ENCODE results near the gene LRRC74B. TPM values are rescaled to one million over a fixed set of nuclear protein-coding genes. Genes with fewer than 3 reads are reported as not detected.
"Not testable (repeated sequence)": the region's sequence is repeated elsewhere in the genome, so short reads cannot be mapped to it uniquely, and the experiment has no call there.

The LRRC74B gene
- polyA plus RNA-seq, 1 experiment, result not detected

DNA sequence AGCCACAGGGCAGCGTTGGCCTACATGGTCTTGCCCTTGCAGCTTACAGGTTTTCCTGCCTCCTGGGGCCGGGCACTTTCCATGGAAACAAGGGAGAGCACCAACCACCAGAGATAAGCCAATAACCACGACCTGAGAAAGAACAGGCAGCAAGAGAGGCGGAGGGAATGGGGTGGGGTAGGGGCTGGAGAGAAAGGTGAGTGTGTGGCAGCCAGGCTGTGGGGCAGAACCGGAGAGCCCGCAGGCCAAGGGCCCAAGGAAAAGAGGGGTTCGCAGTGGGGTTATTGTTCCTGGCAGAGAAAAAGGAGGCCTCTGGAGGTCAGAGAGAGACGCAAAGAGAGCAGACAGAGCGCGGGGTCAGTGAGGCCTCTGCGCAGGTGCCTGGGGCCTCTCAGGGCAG is 33.2 kb downstream of the LRRC74B start:
- H3K27me3 ChIP-seq (ENCODE audit: control insufficient read depth, insufficient read depth, low read length), result peaks cover 3% of the 10 kb centered on the region
- no peaks in the 10 kb centered on the region; the same call in 1 of the 2 replicates for H3K9me3 ChIP-seq (ENCODE audit: control insufficient read depth, insufficient read depth, low read length)
- TF ChIP-seq, protein P1, sequence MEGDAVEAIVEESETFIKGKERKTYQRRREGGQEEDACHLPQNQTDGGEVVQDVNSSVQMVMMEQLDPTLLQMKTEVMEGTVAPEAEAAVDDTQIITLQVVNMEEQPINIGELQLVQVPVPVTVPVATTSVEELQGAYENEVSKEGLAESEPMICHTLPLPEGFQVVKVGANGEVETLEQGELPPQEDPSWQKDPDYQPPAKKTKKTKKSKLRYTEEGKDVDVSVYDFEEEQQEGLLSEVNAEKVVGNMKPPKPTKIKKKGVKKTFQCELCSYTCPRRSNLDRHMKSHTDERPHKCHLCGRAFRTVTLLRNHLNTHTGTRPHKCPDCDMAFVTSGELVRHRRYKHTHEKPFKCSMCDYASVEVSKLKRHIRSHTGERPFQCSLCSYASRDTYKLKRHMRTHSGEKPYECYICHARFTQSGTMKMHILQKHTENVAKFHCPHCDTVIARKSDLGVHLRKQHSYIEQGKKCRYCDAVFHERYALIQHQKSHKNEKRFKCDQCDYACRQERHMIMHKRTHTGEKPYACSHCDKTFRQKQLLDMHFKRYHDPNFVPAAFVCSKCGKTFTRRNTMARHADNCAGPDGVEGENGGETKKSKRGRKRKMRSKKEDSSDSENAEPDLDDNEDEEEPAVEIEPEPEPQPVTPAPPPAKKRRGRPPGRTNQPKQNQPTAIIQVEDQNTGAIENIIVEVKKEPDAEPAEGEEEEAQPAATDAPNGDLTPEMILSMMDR (IDR thresholded peaks at IDR 0.05; ENCODE audit: low read depth, low read length), result no peak
- POLR2A ChIA-PET, result no interaction called here
- no peak for DNase-seq (ENCODE audit: low read depth, low spot score)
- CTCF ChIA-PET, result no interaction called here
- H3K27ac ChIP-seq (ENCODE audit: low read depth, low read length), result no peak overlapping the region
- no peak overlapping the region for H3K4me3 ChIP-seq (ENCODE audit: low read depth, low read length)

DNA sequence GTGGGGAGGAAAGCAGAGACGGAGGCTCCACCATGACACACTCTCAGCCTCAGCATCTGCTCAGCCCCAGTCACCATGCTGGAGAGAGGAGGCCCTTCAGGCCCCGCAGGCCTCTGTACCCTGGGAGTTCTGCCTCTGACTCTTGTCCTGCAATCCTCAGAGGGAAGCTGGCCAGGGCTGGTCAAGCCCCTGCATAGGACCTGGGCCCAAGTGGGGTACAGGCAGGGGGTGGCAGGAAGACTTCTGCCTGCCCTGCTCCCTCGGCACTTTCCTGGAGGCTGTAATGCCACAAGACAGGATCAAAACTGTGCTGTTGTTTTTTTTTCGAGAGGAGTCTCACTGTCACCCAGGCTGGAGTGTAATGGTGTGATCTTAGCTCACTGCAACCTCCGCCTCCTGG is 33.7 kb downstream of the LRRC74B start:
- POLR2A ChIA-PET, result no interaction called here

DNA sequence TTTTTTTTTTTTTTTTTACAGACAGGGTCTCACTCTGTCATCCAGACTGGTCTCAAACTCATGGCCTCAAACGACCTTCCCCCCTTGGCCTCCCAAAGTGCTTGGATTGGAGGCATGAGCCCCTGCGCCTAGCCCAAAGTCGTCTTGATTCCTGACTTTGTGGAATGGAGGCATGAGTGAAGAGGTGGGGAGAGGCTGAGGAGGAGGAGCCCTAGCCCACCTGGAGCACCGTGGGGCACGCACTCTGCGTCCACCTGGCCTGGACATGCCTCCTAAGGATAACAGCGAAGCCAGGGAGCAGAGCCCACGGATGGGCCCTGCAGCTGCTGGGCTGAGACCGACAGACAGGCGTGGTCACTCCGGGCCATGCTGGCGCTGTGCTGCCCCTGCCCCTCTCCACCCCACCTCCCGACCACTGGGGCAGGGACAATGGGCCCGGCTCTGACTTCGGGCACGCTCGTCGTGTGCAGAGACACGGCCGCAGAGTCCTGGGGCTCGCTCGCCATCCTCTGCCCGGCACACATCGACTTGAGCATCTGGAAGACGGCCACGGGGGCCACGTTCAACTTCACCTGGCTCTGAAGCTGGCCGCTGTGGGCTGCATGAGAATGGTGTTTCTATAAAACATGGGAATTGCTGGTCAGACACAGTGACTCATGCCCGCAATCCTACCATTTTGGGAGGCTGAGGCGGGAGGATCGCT is 34.8 kb downstream of the LRRC74B start:
- Histone ChIP-seq H3K9me3 (ENCODE audit: control insufficient read depth, insufficient read depth, low read length) (no peaks in the 10 kb centered on the region; the same call in 1 of the 2 replicates), H3K27ac (ENCODE audit: low read depth, low read length) (no peak overlapping the region), H3K27me3 (ENCODE audit: control insufficient read depth, insufficient read depth, low read length) (peaks cover 3% of the 10 kb centered on the region), H3K4me3 (ENCODE audit: low read depth, low read length) (no peak overlapping the region)
- POLR2A ChIA-PET, result interaction anchor here (0.5 kb wide), 1 partner anchor 159 kb away, joined by 5 read pairs; no protein-coding TSS in a partner anchor
- no peak for DNase-seq (ENCODE audit: low read depth, low spot score)
- CTCF ChIA-PET, result no interaction called here
- TF ChIP-seq, protein P1 (IDR thresholded peaks at IDR 0.05; ENCODE audit: low read depth, low read length), result no peak

More for the DNA sequence above, 33.7 kb downstream of the LRRC74B start:
- CTCF ChIA-PET, result interaction anchor here (0.6 kb wide), 1 partner anchor 25 kb away, joined by 3 read pairs; no protein-coding TSS in a partner anchor
- H3K9me3 ChIP-seq (ENCODE audit: control insufficient read depth, insufficient read depth, low read length), result no peaks in the 10 kb centered on the region; the same call in 1 of the 2 replicates
- H3K27me3 ChIP-seq (ENCODE audit: control insufficient read depth, insufficient read depth, low read length), result peaks cover 3% of the 10 kb centered on the region
- no peak overlapping the region for H3K27ac ChIP-seq (ENCODE audit: low read depth, low read length)
- H3K4me3 ChIP-seq (ENCODE audit: low read depth, low read length), result no peak overlapping the region
- TF ChIP-seq, protein P1 (IDR thresholded peaks at IDR 0.05; ENCODE audit: low read depth, low read length), result no peak
- DNase-seq (ENCODE audit: low read depth, low spot score), result no peak

DNA sequence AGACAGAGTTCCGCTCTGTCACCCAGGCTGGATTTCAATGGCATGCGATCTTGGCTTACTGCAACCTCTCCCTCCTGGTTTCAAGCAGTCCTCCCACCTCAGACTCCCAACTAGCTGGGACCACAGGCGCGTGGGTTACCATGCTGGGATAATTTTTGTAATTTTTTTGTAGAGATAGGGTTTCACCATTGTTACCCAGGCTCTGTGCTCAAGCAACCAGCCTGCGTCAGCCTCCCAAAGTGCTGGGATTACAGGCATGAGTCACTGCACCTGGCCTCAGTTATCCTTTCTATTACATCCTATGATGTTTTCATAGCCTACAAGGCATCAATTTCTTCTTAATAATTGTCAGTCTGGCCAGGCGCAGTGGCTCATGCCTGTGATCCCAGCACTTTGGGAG is 36.5 kb downstream of the LRRC74B start:
- Histone ChIP-seq H3K27me3 (ENCODE audit: control insufficient read depth, insufficient read depth, low read length) (peaks cover 3% of the 10 kb centered on the region), H3K9me3 (ENCODE audit: control insufficient read depth, insufficient read depth, low read length) (no peaks in the 10 kb centered on the region; the same call in 1 of the 2 replicates), H3K4me3 (ENCODE audit: low read depth, low read length) (no peak overlapping the region), H3K27ac (ENCODE audit: low read depth, low read length) (no peak overlapping the region)
- TF ChIP-seq, protein P1 (IDR thresholded peaks at IDR 0.05; ENCODE audit: low read depth, low read length), result no peak
- DNase-seq (ENCODE audit: low read depth, low spot score), result no peak
- ChIA-PET CTCF (interaction anchor here (0.6 kb wide), 1 partner anchor 21 kb away, joined by 3 read pairs; no protein-coding TSS in a partner anchor), POLR2A (interaction anchor here (0.6 kb wide), 1 partner anchor 25 kb away, joined by 6 read pairs; no protein-coding TSS in a partner anchor)

DNA sequence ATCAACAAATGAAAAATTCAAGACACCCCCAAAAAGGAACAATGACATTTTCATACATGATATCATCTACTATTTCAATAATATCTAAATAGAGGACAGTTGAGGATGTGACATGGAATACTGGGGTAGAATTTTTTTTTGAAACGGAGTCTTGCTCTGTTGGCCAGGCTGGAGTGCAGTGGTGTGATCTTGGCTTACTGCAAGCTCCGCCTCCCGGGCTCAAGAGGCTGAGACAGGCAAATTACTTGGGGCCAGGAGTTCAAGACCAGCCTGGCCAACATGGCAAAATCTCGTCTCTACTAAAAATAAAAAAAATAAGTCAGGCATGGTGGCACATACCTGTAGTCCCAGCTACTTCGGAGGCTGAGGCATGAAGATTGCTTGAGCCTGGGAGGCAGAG is 41.4 kb downstream of the LRRC74B start:
- no peaks in the 10 kb centered on the region for H3K27me3 ChIP-seq (ENCODE audit: control insufficient read depth, insufficient read depth, low read length)
- POLR2A ChIA-PET, result no interaction called here

DNA sequence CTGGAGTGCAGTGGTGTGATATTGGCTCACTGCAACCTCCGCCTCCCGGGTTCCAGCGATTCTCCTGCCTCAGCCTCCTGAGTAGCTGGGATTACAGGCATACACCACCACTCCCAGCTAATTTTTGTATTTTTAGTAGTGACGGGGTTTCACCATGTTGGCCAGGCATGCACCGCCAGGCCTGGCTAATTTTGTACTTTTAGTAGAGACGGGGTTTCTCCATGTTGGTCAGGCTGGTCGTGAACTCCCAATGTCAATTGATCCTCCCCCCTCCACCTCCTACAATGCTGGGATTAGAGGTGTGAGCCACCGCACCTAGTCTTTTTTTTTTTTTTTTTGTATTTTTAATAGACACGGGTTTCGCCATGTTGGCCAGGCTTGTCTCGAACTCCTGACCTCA is 42.2 kb downstream of the LRRC74B start:
- POLR2A ChIA-PET, result interaction anchor here (0.7 kb wide), 1 partner anchor 86 kb away, joined by 6 read pairs; the partner anchor contains the start of gene THAP7
- H3K27me3 ChIP-seq (ENCODE audit: control insufficient read depth, insufficient read depth, low read length); H3K9me3 ChIP-seq (ENCODE audit: control insufficient read depth, insufficient read depth, low read length); CTCF ChIA-PET; H3K27ac ChIP-seq (ENCODE audit: low read depth, low read length); H3K4me3 ChIP-seq (ENCODE audit: low read depth, low read length); DNase-seq (ENCODE audit: low read depth, low spot score): not testable (repeated sequence)

More for the DNA sequence above, 41.4 kb downstream of the LRRC74B start:
- Histone ChIP-seq H3K27ac (ENCODE audit: low read depth, low read length) (no peak overlapping the region), H3K4me3 (ENCODE audit: low read depth, low read length) (no peak overlapping the region), H3K9me3 (ENCODE audit: control insufficient read depth, insufficient read depth, low read length) (no peaks in the 10 kb centered on the region)
- no peak for DNase-seq (ENCODE audit: low read depth, low spot score)
- TF ChIP-seq, protein P1 (IDR thresholded peaks at IDR 0.05; ENCODE audit: low read depth, low read length), result no peak
- CTCF ChIA-PET, result no interaction called here

DNA sequence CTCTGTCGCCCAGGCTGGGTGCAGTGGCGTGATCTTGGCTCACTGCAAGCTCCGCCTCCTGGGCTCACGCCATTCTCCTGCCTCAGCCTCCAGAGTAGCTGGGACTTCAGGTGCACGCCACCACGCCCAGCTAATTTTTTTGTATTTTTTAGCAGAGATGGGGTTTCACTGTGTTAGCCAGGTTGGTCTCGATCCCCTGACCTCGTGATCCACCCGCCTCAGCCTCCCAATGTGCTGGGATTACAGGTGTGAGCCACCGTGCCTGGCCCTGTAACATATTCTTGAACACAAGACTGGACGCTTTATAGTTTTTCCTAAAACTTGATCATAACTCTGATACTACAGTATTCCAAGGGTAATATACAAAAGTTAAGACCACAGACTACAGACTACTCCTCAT is 45.5 kb downstream of the LRRC74B start:
- H3K4me3 ChIP-seq (ENCODE audit: low read depth, low read length); H3K27ac ChIP-seq (ENCODE audit: low read depth, low read length); DNase-seq (ENCODE audit: low read depth, low spot score); H3K27me3 ChIP-seq (ENCODE audit: control insufficient read depth, insufficient read depth, low read length); H3K9me3 ChIP-seq (ENCODE audit: control insufficient read depth, insufficient read depth, low read length); POLR2A ChIA-PET: not testable (repeated sequence)
- CTCF ChIA-PET, result interaction anchor here (1.6 kb wide), 1 partner anchor 12 kb away, joined by 5 read pairs; no protein-coding TSS in a partner anchor

Data from AG04450 (cell line).